Nephron (organoid): Measurements from ENCODE around the gene COL27A1.

Experiments
- H3K27ac Mint-ChIP-seq, 3 experiments: 2 replicates each; pipeline ENCODE4 v1.8.0; 2020; ENCODE audit warnings: mixed read lengths in 3 of 3, mild to moderate bottlenecking in 2 of 3, moderate library complexity in 1 of 3
- H3K27me3 Mint-ChIP-seq: 2 replicates; pipeline ENCODE4 v1.8.0; 2021; ENCODE audit warnings: low read depth, mild to moderate bottlenecking, moderate library complexity, mixed read lengths
- H3K36me3 Mint-ChIP-seq: 2 replicates; pipeline ENCODE4 v1.8.0; 2020; ENCODE audit warnings: low read depth, mixed read lengths
- H3K4me1 Mint-ChIP-seq: 2 replicates; pipeline ENCODE4 v1.8.0; 2020; ENCODE audit warnings: mixed read lengths
- H3K4me3 Mint-ChIP-seq, 3 experiments: 2 replicates each; pipeline ENCODE4 v1.8.0; 2020; ENCODE audit warnings: mild to moderate bottlenecking in 3 of 3, mixed read lengths in 3 of 3, moderate library complexity in 2 of 3
- H3K9me3 Mint-ChIP-seq: 2 replicates; pipeline ENCODE4 v1.8.0; 2020; ENCODE audit warnings: mixed read lengths
- CTCF ChIP-seq, 3 experiments: fragments of 200-600 bp; sonication (generic); IDR thresholded peaks; one replicate each; pipeline ENCODE4 v1.5.0; 2021; ENCODE audit warnings: antibody characterized with exemption in 3 of 3; ENCODE audit not compliant: unreplicated experiment in 3 of 3

The COL27A1 gene

DNA sequence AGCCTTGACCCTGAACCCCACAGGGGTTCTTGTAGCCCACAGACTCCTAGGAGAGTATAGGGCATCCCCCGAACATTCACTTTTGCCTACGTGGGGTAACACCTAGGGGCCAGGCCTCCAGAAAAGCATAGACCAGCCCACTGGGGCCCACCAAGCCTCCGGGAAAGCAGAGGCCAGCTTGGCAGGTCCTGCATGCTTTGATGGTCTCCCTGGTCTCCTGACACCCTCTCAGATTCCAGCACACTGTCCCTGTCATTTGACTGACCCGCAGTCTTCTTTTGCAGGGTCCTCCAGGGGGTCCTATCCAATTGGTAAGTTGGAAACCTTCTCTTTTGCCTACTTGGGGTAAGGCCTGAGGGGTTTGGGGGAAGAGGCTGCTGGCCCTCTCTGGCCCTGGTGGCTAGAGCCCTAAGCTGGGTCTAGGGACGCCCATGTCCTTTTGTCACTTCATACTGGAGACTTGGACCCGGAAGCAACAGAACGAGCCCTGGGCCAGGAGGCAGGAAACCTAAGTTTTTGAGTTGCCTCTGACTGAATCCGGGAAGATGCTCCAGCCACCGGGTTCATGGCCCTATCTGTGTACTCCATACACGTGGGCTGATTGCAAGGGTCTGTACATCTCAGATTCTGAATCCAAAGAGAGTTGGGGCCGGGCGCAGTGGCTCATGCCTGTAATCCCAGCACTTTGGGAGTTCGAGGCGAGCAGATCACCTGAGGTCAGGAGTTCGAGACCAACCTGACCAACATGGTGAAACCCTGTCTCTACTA is 146.6 kb downstream of the COL27A1 start:
- H3K9me3 Mint-ChIP-seq: no peaks in the 10 kb centered on the region
- peaks cover 42% of the 10 kb centered on the region for H3K36me3 Mint-ChIP-seq
- TF ChIP-seq CTCF (IDR thresholded peaks at IDR 0.05; ENCODE audit: unreplicated experiment in 3 of 3): no peak

DNA sequence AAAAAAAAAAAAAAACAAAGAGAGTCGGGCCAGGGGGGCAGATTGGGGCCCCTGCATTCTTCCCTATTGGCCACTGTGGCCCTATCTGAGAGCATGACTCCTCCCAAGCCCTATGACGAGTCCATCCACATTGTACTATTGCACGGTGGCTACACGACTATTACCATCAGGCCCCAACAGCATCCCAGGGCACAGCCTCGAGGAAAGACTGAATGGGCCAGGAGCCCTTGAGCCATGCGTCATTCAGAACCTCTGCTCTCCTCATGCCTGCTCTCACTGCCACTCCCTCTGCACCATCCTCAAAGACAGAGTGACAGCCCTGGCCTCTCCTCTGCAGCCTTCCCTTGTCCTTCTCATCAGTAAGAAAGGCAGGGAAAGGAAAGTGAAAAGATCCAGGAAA is 147.4 kb downstream of the COL27A1 start:
- no peak for TF ChIP-seq CTCF (IDR thresholded peaks at IDR 0.05; ENCODE audit: unreplicated experiment in 3 of 3)
- no peak overlapping the region for H3K4me3 Mint-ChIP-seq
- H3K27ac Mint-ChIP-seq: no peak overlapping the region
- H3K27me3 Mint-ChIP-seq: peaks cover 4% of the 10 kb centered on the region
- H3K9me3 Mint-ChIP-seq: no peaks in the 10 kb centered on the region
- H3K36me3 Mint-ChIP-seq: peaks cover 34% of the 10 kb centered on the region
- peaks cover 9% of the 10 kb centered on the region for H3K4me1 Mint-ChIP-seq

More for the DNA sequence above, 146.6 kb downstream of the COL27A1 start:
- no peak overlapping the region for H3K27ac Mint-ChIP-seq
- H3K4me1 Mint-ChIP-seq: peaks cover 9% of the 10 kb centered on the region
- no peak overlapping the region for H3K4me3 Mint-ChIP-seq
- peaks cover 4% of the 10 kb centered on the region for H3K27me3 Mint-ChIP-seq

DNA sequence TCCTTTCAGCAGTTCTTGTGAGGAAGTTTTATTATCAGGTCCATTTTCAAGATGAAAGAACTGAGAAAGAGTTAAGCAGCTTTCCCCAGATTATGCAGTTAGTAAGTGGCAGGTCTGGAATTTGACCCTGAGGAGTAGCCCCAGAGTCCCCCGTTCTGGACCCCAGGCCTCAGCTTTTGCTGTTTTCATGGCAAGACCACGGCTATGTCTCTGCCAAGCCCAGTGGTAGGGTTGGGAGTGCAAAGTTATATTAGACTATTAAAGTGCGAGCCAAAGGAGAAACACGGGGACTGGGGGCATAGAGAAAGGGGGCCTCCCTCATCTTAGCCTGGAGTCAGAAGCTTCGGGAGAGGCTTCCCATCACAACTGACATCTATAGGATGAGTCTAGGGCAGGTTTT is 148.2 kb downstream of the COL27A1 start:
- peaks cover 26% of the 10 kb centered on the region for H3K36me3 Mint-ChIP-seq
- TF ChIP-seq CTCF (IDR thresholded peaks at IDR 0.05; ENCODE audit: unreplicated experiment in 3 of 3): no peak
- no peak overlapping the region for H3K27ac Mint-ChIP-seq
- H3K4me3 Mint-ChIP-seq: no peak overlapping the region
- peaks cover 9% of the 10 kb centered on the region for H3K4me1 Mint-ChIP-seq
- no peaks in the 10 kb centered on the region for H3K9me3 Mint-ChIP-seq
- peaks cover 4% of the 10 kb centered on the region for H3K27me3 Mint-ChIP-seq

GRCh38 chr9:114303977-114304376 is 148.6 kb downstream of the COL27A1 start:
- Mint-ChIP-seq H3K27ac (no peak overlapping the region), H3K4me3 (no peak overlapping the region), H3K27me3 (peaks cover 4% of the 10 kb centered on the region), H3K4me1 (peaks cover 9% of the 10 kb centered on the region), H3K9me3 (no peaks in the 10 kb centered on the region), H3K36me3 (peaks cover 22% of the 10 kb centered on the region)
- no peak for TF ChIP-seq CTCF (IDR thresholded peaks at IDR 0.05; ENCODE audit: unreplicated experiment in 3 of 3)

GRCh38 chr9:114304416-114305188 is 149.3 kb downstream of the COL27A1 start:
- Mint-ChIP-seq H3K27ac (no peak overlapping the region), H3K27me3 (peaks cover 4% of the 10 kb centered on the region), H3K4me1 (peaks cover 9% of the 10 kb centered on the region), H3K9me3 (no peaks in the 10 kb centered on the region), H3K36me3 (peaks cover 17% of the 10 kb centered on the region), H3K4me3 (no peak overlapping the region)
- no peak for TF ChIP-seq CTCF (IDR thresholded peaks at IDR 0.05; ENCODE audit: unreplicated experiment in 3 of 3)
